ENCODE results near the gene SLC6A4. TPM values are rescaled to one million over a fixed set of nuclear protein-coding genes. Genes with fewer than 3 reads are reported as not detected.

The SLC6A4 gene
- total and polyA plus RNA-seq, 10 of the 15 experiments (the other 5 are each of a cell fraction or from before 2014, with no cell fraction given), result 5.3 to 20.6 (median 10.1) TPM

DNA sequence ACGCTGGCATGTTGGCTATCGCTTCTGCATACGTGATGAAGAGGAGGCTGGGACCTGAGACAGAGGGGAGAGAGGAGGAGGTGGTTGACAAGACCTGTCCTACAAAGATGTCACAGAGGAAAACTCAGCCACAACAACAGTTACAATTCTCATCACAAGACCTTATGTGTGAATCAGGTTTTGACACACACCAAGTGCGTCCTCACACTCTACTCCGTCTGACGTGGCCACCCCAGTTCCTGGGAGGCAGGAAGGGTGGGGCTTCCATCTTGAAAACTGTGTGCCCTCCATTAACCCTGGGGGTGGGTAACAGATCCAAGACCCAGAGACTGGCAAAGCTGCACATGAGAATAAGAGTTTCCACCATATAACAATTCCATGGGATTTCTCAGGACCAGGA is 24.1 kb downstream of the SLC6A4 start (continued):
- TF ChIP-seq, protein P1, sequence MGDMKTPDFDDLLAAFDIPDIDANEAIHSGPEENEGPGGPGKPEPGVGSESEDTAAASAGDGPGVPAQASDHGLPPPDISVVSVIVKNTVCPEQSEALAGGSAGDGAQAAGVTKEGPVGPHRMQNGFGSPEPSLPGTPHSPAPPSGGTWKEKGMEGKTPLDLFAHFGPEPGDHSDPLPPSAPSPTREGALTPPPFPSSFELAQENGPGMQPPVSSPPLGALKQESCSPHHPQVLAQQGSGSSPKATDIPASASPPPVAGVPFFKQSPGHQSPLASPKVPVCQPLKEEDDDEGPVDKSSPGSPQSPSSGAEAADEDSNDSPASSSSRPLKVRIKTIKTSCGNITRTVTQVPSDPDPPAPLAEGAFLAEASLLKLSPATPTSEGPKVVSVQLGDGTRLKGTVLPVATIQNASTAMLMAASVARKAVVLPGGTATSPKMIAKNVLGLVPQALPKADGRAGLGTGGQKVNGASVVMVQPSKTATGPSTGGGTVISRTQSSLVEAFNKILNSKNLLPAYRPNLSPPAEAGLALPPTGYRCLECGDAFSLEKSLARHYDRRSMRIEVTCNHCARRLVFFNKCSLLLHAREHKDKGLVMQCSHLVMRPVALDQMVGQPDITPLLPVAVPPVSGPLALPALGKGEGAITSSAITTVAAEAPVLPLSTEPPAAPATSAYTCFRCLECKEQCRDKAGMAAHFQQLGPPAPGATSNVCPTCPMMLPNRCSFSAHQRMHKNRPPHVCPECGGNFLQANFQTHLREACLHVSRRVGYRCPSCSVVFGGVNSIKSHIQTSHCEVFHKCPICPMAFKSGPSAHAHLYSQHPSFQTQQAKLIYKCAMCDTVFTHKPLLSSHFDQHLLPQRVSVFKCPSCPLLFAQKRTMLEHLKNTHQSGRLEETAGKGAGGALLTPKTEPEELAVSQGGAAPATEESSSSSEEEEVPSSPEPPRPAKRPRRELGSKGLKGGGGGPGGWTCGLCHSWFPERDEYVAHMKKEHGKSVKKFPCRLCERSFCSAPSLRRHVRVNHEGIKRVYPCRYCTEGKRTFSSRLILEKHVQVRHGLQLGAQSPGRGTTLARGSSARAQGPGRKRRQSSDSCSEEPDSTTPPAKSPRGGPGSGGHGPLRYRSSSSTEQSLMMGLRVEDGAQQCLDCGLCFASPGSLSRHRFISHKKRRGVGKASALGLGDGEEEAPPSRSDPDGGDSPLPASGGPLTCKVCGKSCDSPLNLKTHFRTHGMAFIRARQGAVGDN (IDR thresholded peaks at IDR 0.05), result no peak
- no peak for TF ChIP-seq ATF7 (IDR thresholded peaks at IDR 0.05; ENCODE audit: low read depth)
- no peak for TF ChIP-seq MYB (IDR thresholded peaks at IDR 0.05; ENCODE audit: borderline replicate concordance, low read depth, low read length)
- TF ChIP-seq IRF5 (IDR thresholded peaks at IDR 0.05; ENCODE audit: borderline replicate concordance), result no peak

GRCh38 chr17:30210901-30211300 is 24.6 kb downstream of the SLC6A4 start:
- CTCF ChIA-PET, result no interaction called here
- intact Hi-C loops (cut with micrococcal nuclease; ENCODE audit: unreplicated experiment), result no loop called here
- no peaks in the 10 kb centered on the region for H3K36me3 ChIP-seq (ENCODE audit: control insufficient read depth in 2 of 2, insufficient read depth in 2 of 2, low read length in 1 of 2)
- no peak for FAIRE-seq
- 91% methylated on average over 10 of the region's 10 CpGs for WGBS (ENCODE audit: insufficient coverage, insufficient replicate concordance, low lambda C conversion rate, missing lambda C conversion rate)
- H3K27me3 ChIP-seq (replicated peaks in 1 of 2; ENCODE audit: control insufficient read depth in 2 of 2, insufficient read depth in 2 of 2, low read length in 1 of 2), result no peaks in the 10 kb centered on the region
- no peaks in the 10 kb centered on the region; the same call in 1 of the 2 replicates for H3K79me2 ChIP-seq (ENCODE audit: control insufficient read depth, insufficient read depth, low read length)
- no peak overlapping the region for H2AFZ ChIP-seq (ENCODE audit: control insufficient read depth, low read depth, low read length)
- H3K4me3 ChIP-seq, result no peak overlapping the region
- RAD21 ChIA-PET (ENCODE audit: unreplicated experiment), result no interaction called here
- no peak for DNase-seq (ENCODE audit: low read depth, low spot score)
- no peak for ATAC-seq
- peaks cover 39% of the 10 kb centered on the region for H3K4me1 ChIP-seq (ENCODE audit: control insufficient read depth, insufficient read depth, low read length)
- peak overlapping the region; percentile 53; the same call in 1 of the 2 replicates for H3K4me2 ChIP-seq (ENCODE audit: control insufficient read depth, insufficient read depth)
- H3K9me3 ChIP-seq (replicated peaks; ENCODE audit: control insufficient read depth, insufficient read depth, low read length), result no peaks in the 10 kb centered on the region
- no TSS peak for BruUV-seq (replicated peaks)
- POLR2A ChIA-PET, result interaction anchor here (0.7 kb wide), 1 partner anchor 36 kb away, joined by 3 read pairs; no protein-coding TSS in a partner anchor
- TF ChIP-seq SP1 (IDR thresholded peaks at IDR 0.05; ENCODE audit: low read depth, low read length) (no peak), RB1 (IDR thresholded peaks at IDR 0.05; ENCODE audit: borderline replicate concordance) (no peak), MLLT1 (IDR thresholded peaks at IDR 0.05) (no peak), CREM (IDR thresholded peaks at IDR 0.05; ENCODE audit: low read depth) (no peak)
- TF ChIP-seq, protein P2, sequence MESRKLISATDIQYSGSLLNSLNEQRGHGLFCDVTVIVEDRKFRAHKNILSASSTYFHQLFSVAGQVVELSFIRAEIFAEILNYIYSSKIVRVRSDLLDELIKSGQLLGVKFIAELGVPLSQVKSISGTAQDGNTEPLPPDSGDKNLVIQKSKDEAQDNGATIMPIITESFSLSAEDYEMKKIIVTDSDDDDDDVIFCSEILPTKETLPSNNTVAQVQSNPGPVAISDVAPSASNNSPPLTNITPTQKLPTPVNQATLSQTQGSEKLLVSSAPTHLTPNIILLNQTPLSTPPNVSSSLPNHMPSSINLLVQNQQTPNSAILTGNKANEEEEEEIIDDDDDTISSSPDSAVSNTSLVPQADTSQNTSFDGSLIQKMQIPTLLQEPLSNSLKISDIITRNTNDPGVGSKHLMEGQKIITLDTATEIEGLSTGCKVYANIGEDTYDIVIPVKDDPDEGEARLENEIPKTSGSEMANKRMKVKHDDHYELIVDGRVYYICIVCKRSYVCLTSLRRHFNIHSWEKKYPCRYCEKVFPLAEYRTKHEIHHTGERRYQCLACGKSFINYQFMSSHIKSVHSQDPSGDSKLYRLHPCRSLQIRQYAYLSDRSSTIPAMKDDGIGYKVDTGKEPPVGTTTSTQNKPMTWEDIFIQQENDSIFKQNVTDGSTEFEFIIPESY (IDR thresholded peaks at IDR 0.05), result peak; percentile 66; the same call in 1 of the 2 replicates
- in situ Hi-C loops (cut with MboI), result no loop called here
- H3K9ac ChIP-seq (ENCODE audit: control insufficient read depth, insufficient read depth, low read length), result no peak overlapping the region
- SMC1A ChIA-PET (ENCODE audit: uncharacterized antibody, unreplicated experiment), result interaction anchor here (1.2 to 1.8 kb wide), 2 partner anchors 14 to 36 kb away, joined by 3 to 6 read pairs; no protein-coding TSS in a partner anchor
- H3K27ac ChIP-seq (ENCODE audit: control insufficient read depth, insufficient read depth), result no peak overlapping the region
- no peaks in the 10 kb centered on the region for H4K20me1 ChIP-seq (ENCODE audit: control insufficient read depth, insufficient read depth)
